Measurements from ENCODE around the gene PPP2R3C.
"Not testable (repeated sequence)": the region's sequence is repeated elsewhere in the genome, so short reads cannot be mapped to it uniquely, and the experiment has no call there.

The PPP2R3C gene

GRCh38 chr14:35052637-35053036, 69.2 kb downstream of the PPP2R3C start:
- no peak for DNase-seq (ENCODE audit: low spot score)

- no peak for DNase-seq (ENCODE audit: low spot score)
Measured at GRCh38 chr14:35051796-35052195, 70.0 kb downstream of the PPP2R3C start.

GRCh38 chr14:35050652-35051051, 71.1 kb downstream of the PPP2R3C start:
- no peak for DNase-seq (ENCODE audit: low spot score)

- no peak for DNase-seq (ENCODE audit: low spot score)
Measured at GRCh38 chr14:35047976-35048513, 73.7 kb downstream of the PPP2R3C start.

- peak; percentile 42 for DNase-seq (ENCODE audit: low spot score)
Measured at GRCh38 chr14:35046751-35047536, 74.8 kb downstream of the PPP2R3C start.

GRCh38 chr14:35046048-35046750, 75.6 kb downstream of the PPP2R3C start, which contains the start of gene FAM177A1:
Gene FAM177A1, plus strand, starts transcription at chr14:35046272. Its CDS starts 192 bp downstream, at chr14:35046464.
- peak; percentile 97 for DNase-seq (ENCODE audit: low spot score)

GRCh38 chr14:35045798-35046047, 76.1 kb downstream of the PPP2R3C start:
- no peak for DNase-seq (ENCODE audit: low spot score)

- DNase-seq (ENCODE audit: low spot score) = no peak
Measured at GRCh38 chr14:35044939-35045797, 76.6 kb downstream of the PPP2R3C start.

- DNase-seq (ENCODE audit: low spot score) = no peak
Measured at GRCh38 chr14:35043046-35043445, 78.7 kb downstream of the PPP2R3C start.

- DNase-seq (ENCODE audit: low spot score) = no peak
Measured at GRCh38 chr14:35042632-35043031, 79.2 kb downstream of the PPP2R3C start.

- not testable (repeated sequence) for DNase-seq (ENCODE audit: low spot score)
Measured at GRCh38 chr14:35038312-35038711, 83.5 kb downstream of the PPP2R3C start.

All from cerebellar cortex (tissue), 1 donor.